Calu3 (cell line): ENCODE measurements around the gene OR2K2. TPM values are rescaled to one million over a fixed set of nuclear protein-coding genes. Genes with fewer than 3 reads are reported as not detected.
A peak's percentile ranks its signal among the peaks of the same experiment; 100 is the strongest.
"Not testable (repeated sequence)": the region's sequence is repeated elsewhere in the genome, so short reads cannot be mapped to it uniquely, and the experiment has no call there.

Experiments used
- BruUV-seq: library from RNA; stranded (reverse); fragments of 400-500 nt; replicated peaks from 2 replicates; lab custom pipeline; 2021; lab: Mats Ljungman, UMichigan
- CTCF ChIA-PET: fragments of 300-600 bp; sonication (Branson Sonifier 250); formaldehyde crosslinking; loops from one replicate; lab custom pipeline; 2022; ENCODE audit warnings: antibody characterized with exemption; lab: Charles Lee
- DNase-seq: peaks from one replicate; pipeline ENCODE4 v3.0.0; 2022
- H3K27ac Mint-ChIP-seq: one replicate; pipeline ENCODE4 v1.8.0; 2022; ENCODE audit warnings: mixed read lengths; ENCODE audit not compliant: unreplicated experiment
- H3K27me3 Mint-ChIP-seq: one replicate; pipeline ENCODE4 v1.8.0; 2022; ENCODE audit warnings: mixed read lengths; ENCODE audit not compliant: unreplicated experiment
- H3K36me3 Mint-ChIP-seq: one replicate; pipeline ENCODE4 v1.8.0; 2022; ENCODE audit warnings: mild to moderate bottlenecking, moderate library complexity, mixed read lengths; ENCODE audit not compliant: insufficient read depth, unreplicated experiment
- H3K4me1 Mint-ChIP-seq: one replicate; pipeline ENCODE4 v1.8.0; 2022; ENCODE audit warnings: mild to moderate bottlenecking, low read depth, mixed read lengths; ENCODE audit not compliant: unreplicated experiment
- H3K4me3 Mint-ChIP-seq: one replicate; pipeline ENCODE4 v1.8.0; 2022; ENCODE audit warnings: mild to moderate bottlenecking, low read depth, moderate library complexity, mixed read lengths; ENCODE audit not compliant: unreplicated experiment
- H3K9me3 Mint-ChIP-seq: one replicate; pipeline ENCODE4 v1.8.0; 2022; ENCODE audit warnings: low read depth, mixed read lengths; ENCODE audit not compliant: unreplicated experiment
- intact Hi-C: fragments of 100-400 bp; cut with micrococcal nuclease; formaldehyde crosslinking; loops from one replicate; pipeline ENCODE4 v1.10.0; 2022; ENCODE audit not compliant: unreplicated experiment
- total RNA-seq: library from RNA; stranded (reverse); gene quantifications from 2 replicates; pipeline ENCODE4 v1.2.3, GENCODE V29; 2022
- TF ChIP-seq, protein P1 (sequence below): fragments of 200-600 bp; IDR thresholded peaks from one replicate; pipeline ENCODE4 v1.8.0; 2022; ENCODE audit warnings: antibody characterized with exemption; ENCODE audit not compliant: unreplicated experiment

The OR2K2 gene
- total RNA-seq, 1 experiment from 2014 or later, result not detected

DNA sequence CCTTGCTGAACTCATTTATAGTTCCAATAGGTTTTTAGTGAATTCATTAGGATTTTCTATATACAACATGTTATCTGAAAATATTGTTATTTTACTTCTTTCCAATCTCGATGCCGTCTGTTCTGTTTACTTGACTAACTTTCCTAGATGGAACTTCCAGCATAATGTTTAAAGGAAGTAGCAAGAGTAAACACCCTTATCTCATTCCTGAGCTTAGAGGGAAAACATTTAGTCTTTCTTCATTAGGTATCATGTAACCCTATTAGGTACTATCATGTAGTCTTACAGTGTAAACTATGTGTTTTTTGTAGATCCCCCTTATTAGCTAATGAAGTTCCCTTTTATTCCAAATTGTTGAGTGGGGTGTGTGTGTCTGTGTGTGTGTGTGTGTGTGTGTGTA lies 22.5 kb upstream of the OR2K2 start:
- intact Hi-C loops, result no loop called here
- CTCF ChIA-PET, result no interaction called here
- Mint-ChIP-seq H3K4me1 (peaks cover 40% of the 10 kb centered on the region), H3K9me3 (no peaks in the 10 kb centered on the region), H3K36me3 (peaks cover 7% of the 10 kb centered on the region), H3K27ac (no peak overlapping the region), H3K4me3 (no peak overlapping the region), H3K27me3 (no peaks in the 10 kb centered on the region)
- no TSS peak for BruUV-seq
- no peak for DNase-seq
- TF ChIP-seq, protein P1, sequence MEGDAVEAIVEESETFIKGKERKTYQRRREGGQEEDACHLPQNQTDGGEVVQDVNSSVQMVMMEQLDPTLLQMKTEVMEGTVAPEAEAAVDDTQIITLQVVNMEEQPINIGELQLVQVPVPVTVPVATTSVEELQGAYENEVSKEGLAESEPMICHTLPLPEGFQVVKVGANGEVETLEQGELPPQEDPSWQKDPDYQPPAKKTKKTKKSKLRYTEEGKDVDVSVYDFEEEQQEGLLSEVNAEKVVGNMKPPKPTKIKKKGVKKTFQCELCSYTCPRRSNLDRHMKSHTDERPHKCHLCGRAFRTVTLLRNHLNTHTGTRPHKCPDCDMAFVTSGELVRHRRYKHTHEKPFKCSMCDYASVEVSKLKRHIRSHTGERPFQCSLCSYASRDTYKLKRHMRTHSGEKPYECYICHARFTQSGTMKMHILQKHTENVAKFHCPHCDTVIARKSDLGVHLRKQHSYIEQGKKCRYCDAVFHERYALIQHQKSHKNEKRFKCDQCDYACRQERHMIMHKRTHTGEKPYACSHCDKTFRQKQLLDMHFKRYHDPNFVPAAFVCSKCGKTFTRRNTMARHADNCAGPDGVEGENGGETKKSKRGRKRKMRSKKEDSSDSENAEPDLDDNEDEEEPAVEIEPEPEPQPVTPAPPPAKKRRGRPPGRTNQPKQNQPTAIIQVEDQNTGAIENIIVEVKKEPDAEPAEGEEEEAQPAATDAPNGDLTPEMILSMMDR, result no peak

DNA sequence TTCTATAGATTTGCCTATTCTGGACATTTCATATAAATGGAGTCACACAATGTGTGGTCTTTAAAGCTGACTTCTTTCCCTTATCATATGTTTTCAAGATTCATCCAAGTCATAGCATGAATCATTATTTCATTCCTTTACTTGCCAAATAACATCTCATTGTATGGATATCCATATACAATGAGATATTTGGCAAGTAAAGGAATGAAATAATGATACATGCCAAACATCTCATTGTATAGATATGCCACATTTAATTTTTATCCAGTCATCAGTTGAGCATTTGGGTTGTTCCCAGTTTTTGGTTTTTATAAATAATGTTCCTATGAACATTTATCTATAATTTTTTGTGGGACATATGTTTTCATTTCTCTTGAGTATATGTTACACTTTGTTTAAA lies 20.5 kb upstream of the OR2K2 start:
- H3K27ac Mint-ChIP-seq, result no peak overlapping the region
- intact Hi-C loops, result no loop called here
- BruUV-seq, result no TSS peak
- no peak overlapping the region for H3K4me3 Mint-ChIP-seq
- H3K27me3 Mint-ChIP-seq, result no peaks in the 10 kb centered on the region
- TF ChIP-seq, protein P1, result no peak
- H3K4me1 Mint-ChIP-seq, result peaks cover 21% of the 10 kb centered on the region
- DNase-seq, result no peak
- no peaks in the 10 kb centered on the region for H3K9me3 Mint-ChIP-seq
- no peaks in the 10 kb centered on the region for H3K36me3 Mint-ChIP-seq
- CTCF ChIA-PET, result no interaction called here

DNA sequence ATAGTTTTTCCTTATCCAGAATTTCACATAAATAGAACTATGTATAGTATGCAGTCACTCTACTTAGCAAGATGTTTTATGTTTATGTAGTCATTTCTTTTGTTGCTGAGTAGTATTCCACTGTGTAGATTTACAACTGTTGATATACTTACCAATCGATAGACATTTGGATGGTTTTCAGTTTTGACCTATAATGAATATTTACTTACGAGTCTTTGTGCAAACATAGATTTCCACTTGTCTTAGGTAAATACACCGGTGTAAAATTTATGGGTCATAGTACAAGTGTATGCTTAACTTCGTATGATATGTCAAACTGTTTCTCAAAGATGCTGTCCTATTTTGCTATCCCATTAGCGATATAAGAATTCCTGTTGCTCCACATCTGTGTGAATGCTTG lies 19.7 kb upstream of the OR2K2 start:
- no peaks in the 10 kb centered on the region for H3K36me3 Mint-ChIP-seq
- H3K4me3 Mint-ChIP-seq, result no peak overlapping the region
- peaks cover 21% of the 10 kb centered on the region for H3K4me1 Mint-ChIP-seq
- peak overlapping the region; percentile 61 for H3K27ac Mint-ChIP-seq
- H3K27me3 Mint-ChIP-seq, result no peaks in the 10 kb centered on the region
- TF ChIP-seq, protein P1, result no peak
- CTCF ChIA-PET, result interaction anchor here (0.6 kb wide), 1 partner anchor 650 kb away, joined by 3 read pairs; no protein-coding TSS in a partner anchor
- no peak for DNase-seq
- H3K9me3 Mint-ChIP-seq, result no peaks in the 10 kb centered on the region
- intact Hi-C loops, result no loop called here
- BruUV-seq, result no TSS peak

DNA sequence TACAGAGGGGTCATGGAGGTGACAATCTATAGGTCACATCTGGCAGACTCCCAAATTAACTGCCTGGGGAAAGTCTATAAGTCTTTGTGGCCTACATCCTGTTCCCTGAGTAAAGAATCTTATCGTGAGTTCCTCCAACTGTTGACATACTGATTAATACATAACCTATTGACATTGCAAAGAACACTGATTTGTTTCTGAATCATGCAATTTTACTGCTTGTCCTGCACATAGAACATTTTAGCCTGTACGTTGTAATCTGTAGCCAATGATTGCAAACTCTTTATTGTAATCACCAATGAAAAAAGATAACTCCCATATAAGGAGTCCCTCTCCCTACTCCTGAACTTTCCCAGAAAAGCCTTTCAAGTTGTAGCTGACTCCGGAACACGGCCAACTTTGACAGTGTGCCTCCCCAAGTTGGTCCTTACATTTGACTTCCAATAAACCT lies 18.8 kb upstream of the OR2K2 start:
- no TSS peak for BruUV-seq
- DNase-seq, result peak; percentile 6
- H3K4me3 Mint-ChIP-seq, result no peak overlapping the region
- no peaks in the 10 kb centered on the region for H3K27me3 Mint-ChIP-seq
- CTCF ChIA-PET, result interaction anchor here (0.6 kb wide), 2 partner anchors 76 to 651 kb away, joined by 3 read pairs; no protein-coding TSS in a partner anchor
- no peaks in the 10 kb centered on the region for H3K9me3 Mint-ChIP-seq
- TF ChIP-seq, protein P1, result no peak
- no peaks in the 10 kb centered on the region for H3K36me3 Mint-ChIP-seq
- peaks cover 21% of the 10 kb centered on the region for H3K4me1 Mint-ChIP-seq
- peak overlapping the region; percentile 61 for H3K27ac Mint-ChIP-seq
- intact Hi-C loops, result no loop called here

DNA sequence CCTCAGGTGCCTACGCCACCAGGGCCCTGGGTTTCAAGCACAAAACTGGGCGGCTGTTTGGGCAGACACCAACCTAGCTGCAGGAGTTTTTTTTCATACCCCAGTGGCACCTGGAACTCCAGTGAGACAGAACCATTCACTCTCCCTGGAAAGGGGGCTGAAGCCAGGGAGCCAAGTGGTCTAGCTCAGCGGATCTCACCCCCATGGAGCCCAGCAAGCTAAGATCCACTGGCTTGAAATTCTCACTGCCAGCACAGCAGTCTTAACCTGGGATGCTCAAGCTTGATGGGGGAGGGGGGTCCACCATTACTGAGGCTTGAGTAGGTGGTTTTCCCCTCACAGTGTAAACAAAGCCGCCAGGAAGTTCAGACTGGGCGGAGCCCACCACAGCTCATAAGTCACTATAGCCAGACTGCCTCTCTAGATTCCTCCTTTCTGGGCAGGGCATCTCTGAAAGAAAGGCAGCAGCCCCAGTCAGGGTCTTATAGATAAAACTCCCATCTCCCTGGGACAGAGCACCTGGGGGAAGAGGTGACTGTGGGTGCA lies 4.4 kb upstream of the OR2K2 start:
- H3K27ac Mint-ChIP-seq, H3K9me3 Mint-ChIP-seq, intact Hi-C loops, CTCF ChIA-PET, H3K4me1 Mint-ChIP-seq, H3K36me3 Mint-ChIP-seq, H3K27me3 Mint-ChIP-seq, H3K4me3 Mint-ChIP-seq, BruUV-seq: not testable (repeated sequence)
- peak; percentile 16 for DNase-seq
